ENCODE results near the gene TGFBR3.

TGFBR3 gene

GRCh38 chr1:91660708-91661107 lies 225.2 kb downstream of the TGFBR3 start:
- no peak for DNase-seq (ENCODE audit: low read depth in 3 of 3, low spot score in 1 of 3)

- no peak for DNase-seq (ENCODE audit: low read depth in 3 of 3, low spot score in 1 of 3)
These were observed 230.0 kb downstream of the TGFBR3 start for GRCh38 chr1:91655912-91656449.

GRCh38 chr1:91653183-91653582 lies 232.8 kb downstream of the TGFBR3 start:
- no peak for DNase-seq (ENCODE audit: low read depth in 3 of 3, low spot score in 1 of 3)

GRCh38 chr1:91651661-91652071 lies 234.3 kb downstream of the TGFBR3 start:
- DNase-seq (ENCODE audit: low read depth in 3 of 3, low spot score in 1 of 3), result no peak

- no peak for DNase-seq (ENCODE audit: low read depth in 3 of 3, low spot score in 1 of 3)
These were observed 234.7 kb downstream of the TGFBR3 start for GRCh38 chr1:91651243-91651642.

GRCh38 chr1:91650764-91651163 lies 235.2 kb downstream of the TGFBR3 start:
- DNase-seq (ENCODE audit: low read depth in 3 of 3, low spot score in 1 of 3), result no peak

GRCh38 chr1:91647061-91647460 lies 238.9 kb downstream of the TGFBR3 start:
- no peak for DNase-seq (ENCODE audit: low read depth in 3 of 3, low spot score in 1 of 3)

GRCh38 chr1:91645031-91645430 lies 240.9 kb downstream of the TGFBR3 start:
- no peak for DNase-seq (ENCODE audit: low read depth in 3 of 3, low spot score in 1 of 3)

GRCh38 chr1:91643431-91643830 lies 242.5 kb downstream of the TGFBR3 start:
- no peak for DNase-seq (ENCODE audit: low read depth in 3 of 3, low spot score in 1 of 3)

GRCh38 chr1:91640877-91641526 lies 244.9 kb downstream of the TGFBR3 start:
- DNase-seq (ENCODE audit: low read depth in 3 of 3, low spot score in 1 of 3), result no peak

GRCh38 chr1:91637539-91637994 lies 248.4 kb downstream of the TGFBR3 start:
- no peak for DNase-seq (ENCODE audit: low read depth in 3 of 3, low spot score in 1 of 3)

GRCh38 chr1:91635763-91636162 lies 250.2 kb downstream of the TGFBR3 start:
- no peak for DNase-seq (ENCODE audit: low read depth in 3 of 3, low spot score in 1 of 3)

GRCh38 chr1:91633438-91633837 lies 252.5 kb downstream of the TGFBR3 start:
- DNase-seq (ENCODE audit: low read depth in 3 of 3, low spot score in 1 of 3), result no peak

- DNase-seq (ENCODE audit: low read depth in 3 of 3, low spot score in 1 of 3), result no peak
These were observed 254.1 kb downstream of the TGFBR3 start for GRCh38 chr1:91631718-91632330.

GRCh38 chr1:91630803-91631202 lies 255.1 kb downstream of the TGFBR3 start:
- no peak for DNase-seq (ENCODE audit: low read depth in 3 of 3, low spot score in 1 of 3)
